ENCODE measurements around the gene MASP2. TPM values are rescaled to one million over a fixed set of nuclear protein-coding genes. Genes with fewer than 3 reads are reported as not detected.

The MASP2 gene
- total and polyA plus RNA-seq, 2 donors (not counting 1 experiment from before 2014, with no cell fraction given) = not detected

DNA sequence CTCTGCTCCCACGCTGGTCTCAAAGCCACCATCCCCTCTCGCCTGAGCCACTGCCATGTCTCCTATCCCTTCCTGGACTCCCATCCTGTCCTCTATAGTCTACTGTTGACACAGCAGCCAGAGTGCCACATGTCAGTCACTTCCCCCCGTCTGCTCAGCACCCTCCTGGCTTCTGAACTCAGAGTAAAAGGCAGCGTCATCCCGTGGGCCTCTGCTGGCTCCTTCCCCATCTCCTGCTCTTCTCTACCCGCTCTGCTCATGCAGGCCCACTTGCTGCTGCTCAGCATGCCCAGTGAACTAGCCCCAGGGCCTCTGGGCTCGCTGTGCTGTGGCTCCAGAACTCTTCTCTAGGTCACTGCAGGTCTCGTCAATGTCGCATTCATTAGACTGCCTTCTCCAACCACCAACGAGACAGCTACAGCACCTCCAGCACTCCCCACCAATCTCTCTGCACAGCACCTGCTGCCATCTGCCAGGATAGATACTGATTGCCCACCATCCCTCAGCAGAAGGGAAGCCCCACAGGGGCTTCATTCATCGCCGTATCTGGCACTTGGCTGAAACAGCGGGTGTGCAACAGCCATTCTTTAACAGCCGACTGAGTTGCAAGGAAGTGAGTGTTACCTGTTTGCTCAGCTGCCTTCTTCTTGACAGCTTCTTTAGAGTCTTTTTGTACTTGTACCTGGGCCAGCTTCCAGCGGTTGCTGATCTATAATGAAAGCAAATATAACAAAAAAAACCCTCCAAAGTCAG, 24.6 kb upstream of the MASP2 start:
- Histone ChIP-seq H2AFZ (ENCODE audit: low read length) (no peak overlapping the region), H3K9me3 (ENCODE audit: control insufficient read depth, insufficient read depth, low read depth, low read length) (no peaks in the 10 kb centered on the region), H3K27me3 (ENCODE audit: control insufficient read depth, insufficient read depth, low read length) (no peaks in the 10 kb centered on the region), H4K20me1 (ENCODE audit: control insufficient read depth, extremely low read depth, insufficient read depth, low read length) (no peaks in the 10 kb centered on the region), H3K4me1 (ENCODE audit: control insufficient read depth, extremely low read depth, insufficient read depth, low read length) (no peaks in the 10 kb centered on the region), H3K9ac (ENCODE audit: insufficient read depth, low read length) (no peak overlapping the region), H3K36me3 (ENCODE audit: control insufficient read depth, insufficient read depth, low read length) (peaks cover 34% of the 10 kb centered on the region), H3K27ac (ENCODE audit: insufficient read depth, low read length) (no peak overlapping the region), H3K4me3 (replicated peaks in 1 of 4; ENCODE audit: control extremely low read depth in 1 of 4, insufficient read depth in 1 of 4, low read depth in 3 of 4, low read length in 4 of 4) (no peak overlapping the region), H3K79me2 (ENCODE audit: control insufficient read depth, insufficient read depth, low read length) (no peaks in the 10 kb centered on the region), H3K4me2 (ENCODE audit: extremely low read depth, insufficient read depth, low read length) (no peak overlapping the region)
- TF ChIP-seq CTCF (conservative IDR thresholded peaks at IDR 0.05 in 1 of 2, IDR thresholded peaks at IDR 0.05 in 1 of 2; ENCODE audit: low read depth in 1 of 2, low read length in 2 of 2) (no peak), EZH2 (IDR thresholded peaks at IDR 0.05; ENCODE audit: low read length, missing control alignments) (no peak)
- DNase-seq (ENCODE audit: low read depth in 2 of 2) = no peak

GRCh38 chr1:11070876-11071275, 23.8 kb upstream of the MASP2 start:
- H3K79me2 ChIP-seq (ENCODE audit: control insufficient read depth, insufficient read depth, low read length) = no peaks in the 10 kb centered on the region
- no peak overlapping the region for H3K27ac ChIP-seq (ENCODE audit: insufficient read depth, low read length)
- H2AFZ ChIP-seq (ENCODE audit: low read length) = no peak overlapping the region
- H3K9ac ChIP-seq (ENCODE audit: insufficient read depth, low read length) = no peak overlapping the region
- H3K27me3 ChIP-seq (ENCODE audit: control insufficient read depth, insufficient read depth, low read length) = no peaks in the 10 kb centered on the region
- no peaks in the 10 kb centered on the region for H3K4me1 ChIP-seq (ENCODE audit: control insufficient read depth, extremely low read depth, insufficient read depth, low read length)
- DNase-seq (ENCODE audit: low read depth in 2 of 2) = no peak
- H3K9me3 ChIP-seq (ENCODE audit: control insufficient read depth, insufficient read depth, low read depth, low read length) = no peaks in the 10 kb centered on the region
- no peaks in the 10 kb centered on the region for H4K20me1 ChIP-seq (ENCODE audit: control insufficient read depth, extremely low read depth, insufficient read depth, low read length)
- H3K4me3 ChIP-seq (replicated peaks in 1 of 4; ENCODE audit: control extremely low read depth in 1 of 4, insufficient read depth in 1 of 4, low read depth in 3 of 4, low read length in 4 of 4) = no peak overlapping the region
- H3K36me3 ChIP-seq (ENCODE audit: control insufficient read depth, insufficient read depth, low read length) = peaks cover 30% of the 10 kb centered on the region
- no peak overlapping the region for H3K4me2 ChIP-seq (ENCODE audit: extremely low read depth, insufficient read depth, low read length)
- TF ChIP-seq EZH2 (IDR thresholded peaks at IDR 0.05; ENCODE audit: low read length, missing control alignments) = no peak
- TF ChIP-seq CTCF (conservative IDR thresholded peaks at IDR 0.05 in 1 of 2, IDR thresholded peaks at IDR 0.05 in 1 of 2; ENCODE audit: low read depth in 1 of 2, low read length in 2 of 2) = no peak

DNA sequence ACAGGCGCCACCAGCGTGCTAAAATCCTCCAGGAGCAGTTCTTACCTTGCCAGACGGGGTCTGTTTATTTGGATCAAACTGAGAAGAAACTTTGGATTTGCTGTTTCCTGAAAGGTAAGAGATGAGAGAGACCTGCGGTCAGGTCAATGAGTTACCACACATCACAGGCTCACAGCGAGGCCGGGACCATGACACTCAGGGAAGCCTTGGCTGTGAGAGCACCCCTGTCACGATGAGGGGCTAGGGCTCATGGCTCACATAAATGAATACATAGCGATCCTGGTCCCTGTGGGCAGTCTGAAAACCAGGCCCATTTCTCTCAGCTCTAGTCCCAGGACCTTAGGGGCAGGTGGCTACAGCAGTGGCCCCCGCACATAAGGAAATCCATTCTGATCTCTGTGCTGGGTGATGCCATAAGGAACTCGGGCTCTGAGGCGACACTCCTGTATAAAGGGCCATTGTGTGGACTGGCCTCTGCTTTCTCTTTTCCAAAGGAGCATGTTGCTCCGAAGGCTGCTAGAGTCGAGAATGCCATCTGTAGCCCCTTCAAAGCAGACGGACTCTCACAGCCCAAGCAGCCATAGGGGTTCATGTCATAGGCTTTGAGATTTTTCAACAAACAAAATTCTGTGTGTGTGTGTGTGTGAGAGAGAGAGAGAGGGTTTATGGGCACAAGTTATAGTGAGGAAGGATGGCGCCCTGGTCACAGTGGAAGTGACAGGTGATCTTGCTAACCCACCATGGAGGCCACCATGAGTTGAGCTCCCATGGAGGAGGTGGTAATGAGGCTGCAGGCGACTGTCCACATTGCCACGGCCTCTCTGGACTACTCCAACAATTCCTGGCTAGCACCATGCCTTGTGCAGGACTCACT, 21.8 kb upstream of the MASP2 start:
- Histone ChIP-seq H3K27me3 (ENCODE audit: control insufficient read depth, insufficient read depth, low read length) (no peaks in the 10 kb centered on the region), H2AFZ (ENCODE audit: low read length) (no peak overlapping the region), H3K4me2 (ENCODE audit: extremely low read depth, insufficient read depth, low read length) (no peak overlapping the region), H3K36me3 (ENCODE audit: control insufficient read depth, insufficient read depth, low read length) (peaks cover 33% of the 10 kb centered on the region), H3K27ac (ENCODE audit: insufficient read depth, low read length) (no peak overlapping the region), H3K4me3 (replicated peaks in 1 of 4; ENCODE audit: control extremely low read depth in 1 of 4, insufficient read depth in 1 of 4, low read depth in 3 of 4, low read length in 4 of 4) (no peak overlapping the region), H3K4me1 (ENCODE audit: control insufficient read depth, extremely low read depth, insufficient read depth, low read length) (no peaks in the 10 kb centered on the region), H4K20me1 (ENCODE audit: control insufficient read depth, extremely low read depth, insufficient read depth, low read length) (no peaks in the 10 kb centered on the region), H3K9ac (ENCODE audit: insufficient read depth, low read length) (no peak overlapping the region), H3K9me3 (ENCODE audit: control insufficient read depth, insufficient read depth, low read depth, low read length) (no peaks in the 10 kb centered on the region), H3K79me2 (ENCODE audit: control insufficient read depth, insufficient read depth, low read length) (no peaks in the 10 kb centered on the region)
- TF ChIP-seq EZH2 (IDR thresholded peaks at IDR 0.05; ENCODE audit: low read length, missing control alignments) = no peak
- DNase-seq (ENCODE audit: low read depth in 2 of 2) = no peak

Measured in fibroblast of lung (primary cell).